Osteoblast (primary cell): ENCODE data around the gene P2RY14. TPM values are rescaled to one million over a fixed set of nuclear protein-coding genes. Genes with fewer than 3 reads are reported as not detected.

ENCODE experiments used
- DNase-seq: peaks from one replicate; pipeline ENCODE4 v3.0.0; 2011; ENCODE audit warnings: low spot score, mixed read lengths; ENCODE audit not compliant: insufficient read length; ENCODE audit errors: missing footprints
- H2AFZ ChIP-seq: 2 replicates; pipeline ENCODE4 v1.6.0; 2011; ENCODE audit warnings: mild to moderate bottlenecking, low read length
- H3K27ac ChIP-seq: 2 replicates; pipeline ENCODE4 v1.5.1; 2011; ENCODE audit warnings: mild to moderate bottlenecking, low read depth, low read length, moderate library complexity
- H3K27me3 ChIP-seq: 2 replicates; pipeline ENCODE4 v1.6.0; 2012; ENCODE audit warnings: mild to moderate bottlenecking, control low read depth, inconsistent platforms, low read length, moderate library complexity; ENCODE audit not compliant: insufficient read depth
- H3K36me3 ChIP-seq: 2 replicates; pipeline ENCODE4 v1.5.1; 2011; ENCODE audit warnings: mild to moderate bottlenecking, low read length, control low read depth, moderate library complexity; ENCODE audit not compliant: insufficient read depth
- H3K4me1 ChIP-seq: 2 replicates; pipeline ENCODE4 v1.5.1; 2011; ENCODE audit warnings: mild to moderate bottlenecking, low read length, control low read depth, moderate library complexity; ENCODE audit not compliant: insufficient read depth
- H3K4me2 ChIP-seq: 2 replicates; pipeline ENCODE4 v1.6.0; 2011; ENCODE audit warnings: mild to moderate bottlenecking, low read length; ENCODE audit not compliant: insufficient read depth
- H3K4me3 ChIP-seq: fragments of 200-600 bp; sonication (generic); 3 replicates; pipeline ENCODE4 v1.5.1; 2012; ENCODE audit warnings: mild to moderate bottlenecking, low read length, inconsistent platforms; ENCODE audit not compliant: insufficient read depth
- H3K79me2 ChIP-seq: 2 replicates; pipeline ENCODE4 v1.6.0; 2012; ENCODE audit warnings: mild to moderate bottlenecking, low read length, control low read depth, inconsistent platforms; ENCODE audit not compliant: insufficient read depth
- H3K9me3 ChIP-seq: 2 replicates; pipeline ENCODE4 v1.5.1; 2011; ENCODE audit warnings: low read depth, low read length, control low read depth
- H4K20me1 ChIP-seq: 2 replicates; pipeline ENCODE4 v1.6.0; 2012; ENCODE audit warnings: mild to moderate bottlenecking, low read length, control low read depth; ENCODE audit not compliant: insufficient read depth
- total RNA-seq: library from RNA; depleted of rRNA; stranded (reverse); fragments of >200 nt; gene quantifications from 2 replicates; pipeline ENCODE4 v1.2.3, GENCODE V29; 2012
- TF ChIP-seq, protein P1 (sequence below): IDR thresholded peaks from 2 replicates; pipeline ENCODE4 v1.5.1; 2011; ENCODE audit warnings: mild to moderate bottlenecking, low read depth, low read length, moderate library complexity; ENCODE audit errors: extremely low read depth

The P2RY14 gene
- total RNA-seq, 1 donor, result not detected

GRCh38 chr3:151314137-151314536, 35.8 kb upstream of the P2RY14 start:
- H4K20me1 ChIP-seq, result no peaks in the 10 kb centered on the region
- no peak for DNase-seq
- H3K79me2 ChIP-seq, result no peaks in the 10 kb centered on the region
- H3K27me3 ChIP-seq, result no peaks in the 10 kb centered on the region
- no peaks in the 10 kb centered on the region for H3K36me3 ChIP-seq
- no peak overlapping the region for H2AFZ ChIP-seq
- no peaks in the 10 kb centered on the region for H3K9me3 ChIP-seq
- H3K4me2 ChIP-seq, result no peak overlapping the region
- no peak overlapping the region for H3K27ac ChIP-seq
- no peak overlapping the region for H3K4me3 ChIP-seq
- TF ChIP-seq, protein P1, sequence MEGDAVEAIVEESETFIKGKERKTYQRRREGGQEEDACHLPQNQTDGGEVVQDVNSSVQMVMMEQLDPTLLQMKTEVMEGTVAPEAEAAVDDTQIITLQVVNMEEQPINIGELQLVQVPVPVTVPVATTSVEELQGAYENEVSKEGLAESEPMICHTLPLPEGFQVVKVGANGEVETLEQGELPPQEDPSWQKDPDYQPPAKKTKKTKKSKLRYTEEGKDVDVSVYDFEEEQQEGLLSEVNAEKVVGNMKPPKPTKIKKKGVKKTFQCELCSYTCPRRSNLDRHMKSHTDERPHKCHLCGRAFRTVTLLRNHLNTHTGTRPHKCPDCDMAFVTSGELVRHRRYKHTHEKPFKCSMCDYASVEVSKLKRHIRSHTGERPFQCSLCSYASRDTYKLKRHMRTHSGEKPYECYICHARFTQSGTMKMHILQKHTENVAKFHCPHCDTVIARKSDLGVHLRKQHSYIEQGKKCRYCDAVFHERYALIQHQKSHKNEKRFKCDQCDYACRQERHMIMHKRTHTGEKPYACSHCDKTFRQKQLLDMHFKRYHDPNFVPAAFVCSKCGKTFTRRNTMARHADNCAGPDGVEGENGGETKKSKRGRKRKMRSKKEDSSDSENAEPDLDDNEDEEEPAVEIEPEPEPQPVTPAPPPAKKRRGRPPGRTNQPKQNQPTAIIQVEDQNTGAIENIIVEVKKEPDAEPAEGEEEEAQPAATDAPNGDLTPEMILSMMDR, result no peak
- H3K4me1 ChIP-seq, result peaks cover 18% of the 10 kb centered on the region

DNA sequence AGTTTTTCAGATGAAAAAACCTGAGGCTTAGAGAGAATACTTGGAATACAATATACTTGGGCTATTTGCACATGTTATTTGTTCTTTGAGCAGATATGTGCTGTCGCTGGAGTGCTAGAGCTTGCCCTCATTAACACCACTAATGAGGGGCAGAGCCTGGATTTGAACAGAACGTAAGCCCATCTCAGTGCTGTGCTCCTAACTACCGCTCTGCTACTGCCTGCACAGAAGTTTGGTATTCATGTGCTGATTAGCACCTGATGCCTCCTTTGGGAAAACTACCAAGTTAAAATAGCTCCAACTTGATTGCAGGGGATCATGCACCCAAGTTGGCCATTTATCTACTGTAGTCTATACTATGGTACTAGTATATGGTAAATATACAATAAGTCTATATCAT, 34.6 kb upstream of the P2RY14 start:
- Histone ChIP-seq H3K36me3 (no peaks in the 10 kb centered on the region), H3K4me3 (no peak overlapping the region), H3K4me2 (no peak overlapping the region), H4K20me1 (no peaks in the 10 kb centered on the region), H3K27me3 (no peaks in the 10 kb centered on the region), H3K27ac (no peak overlapping the region), H2AFZ (no peak overlapping the region), H3K79me2 (no peaks in the 10 kb centered on the region), H3K9me3 (no peaks in the 10 kb centered on the region), H3K4me1 (peaks cover 10% of the 10 kb centered on the region)
- no peak for DNase-seq
- TF ChIP-seq, protein P1, result no peak

GRCh38 chr3:151309566-151309965, 31.2 kb upstream of the P2RY14 start:
- TF ChIP-seq, protein P1, result no peak
- H3K4me2 ChIP-seq, result no peak overlapping the region
- no peaks in the 10 kb centered on the region for H3K27me3 ChIP-seq

DNA sequence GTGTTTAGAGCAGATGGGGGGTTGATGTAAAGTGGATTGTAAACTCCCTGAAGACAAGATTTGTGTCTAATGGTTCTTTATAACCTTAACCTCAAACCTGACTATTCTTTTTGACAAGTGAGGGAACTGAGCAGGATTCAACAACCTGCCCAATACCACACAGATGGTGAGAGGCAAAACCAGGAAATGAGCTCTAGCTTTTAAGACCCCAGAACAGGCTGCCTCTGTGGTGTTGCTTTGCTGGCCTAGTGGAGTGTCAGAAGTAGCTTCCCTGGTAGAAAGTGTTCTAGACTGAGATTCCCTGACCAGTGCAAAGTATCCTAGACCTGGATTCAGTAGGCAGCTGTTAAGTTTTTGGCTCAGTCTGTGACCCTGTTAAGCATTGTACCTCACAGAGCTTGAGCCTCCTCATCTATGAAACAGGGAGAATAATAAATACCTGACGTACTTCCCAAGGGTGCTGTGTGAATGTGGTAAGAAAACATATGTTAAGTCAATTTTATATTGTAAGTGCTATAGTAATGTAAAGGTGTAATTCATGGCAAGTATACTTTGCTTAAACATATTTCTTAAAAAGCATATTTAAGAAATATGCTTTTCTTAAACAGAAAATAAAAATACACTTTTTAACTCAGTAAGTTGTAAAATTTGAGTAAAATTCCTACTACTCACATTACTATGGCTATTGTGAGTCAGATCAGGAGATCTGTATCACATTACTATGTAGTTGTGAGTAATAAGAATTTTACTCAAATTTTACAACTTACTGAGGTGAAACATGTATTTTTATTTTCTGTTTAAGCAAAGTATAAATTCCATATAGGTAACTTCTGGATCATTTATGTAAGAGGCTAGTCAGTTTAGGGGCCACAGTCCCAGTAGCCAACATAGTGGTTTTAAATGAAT, 29.5 kb upstream of the P2RY14 start:
- TF ChIP-seq, protein P1, result no peak
- no peaks in the 10 kb centered on the region for H3K79me2 ChIP-seq
- H3K4me3 ChIP-seq, result no peak overlapping the region
- no peak overlapping the region for H2AFZ ChIP-seq
- no peaks in the 10 kb centered on the region for H3K9me3 ChIP-seq
- no peak overlapping the region for H3K4me2 ChIP-seq
- DNase-seq, result no peak
- no peaks in the 10 kb centered on the region for H3K27me3 ChIP-seq
- peaks cover 29% of the 10 kb centered on the region for H3K4me1 ChIP-seq
- no peaks in the 10 kb centered on the region for H4K20me1 ChIP-seq
- no peaks in the 10 kb centered on the region for H3K36me3 ChIP-seq
- H3K27ac ChIP-seq, result no peak overlapping the region

More at GRCh38 chr3:151309566-151309965, 31.2 kb upstream of the P2RY14 start:
- Histone ChIP-seq H3K9me3 (no peaks in the 10 kb centered on the region), H3K79me2 (no peaks in the 10 kb centered on the region), H2AFZ (no peak overlapping the region), H3K4me3 (no peak overlapping the region), H3K27ac (no peak overlapping the region), H4K20me1 (no peaks in the 10 kb centered on the region), H3K36me3 (no peaks in the 10 kb centered on the region), H3K4me1 (peaks cover 29% of the 10 kb centered on the region)
- no peak for DNase-seq
